HUDEP-2 (cell line): ENCODE measurements around the gene HOXD4.
A peak's percentile ranks its signal among the peaks of the same experiment; 100 is the strongest.

Source experiments
- DNase-seq, 76 experiments: peaks; one replicate each; lab custom pipeline; 2025; ENCODE audit not compliant: unreplicated experiment in 76 of 76; lab: John Stamatoyannopoulos, UW

The HOXD4 gene

GRCh38 chr2:176139661-176140512 is 11.5 kb upstream of the HOXD4 start:
- no peak for DNase-seq

GRCh38 chr2:176140513-176141317 is 10.6 kb upstream of the HOXD4 start:
- DNase-seq, result peak in 64 of 76 experiments; percentile 5 to 77 (median 47)

- no peak for DNase-seq
Observed at GRCh38 chr2:176142281-176142680, 9.1 kb upstream of the HOXD4 start.

GRCh38 chr2:176145085-176145969 is 6.0 kb upstream of the HOXD4 start:
- DNase-seq, result no peak

GRCh38 chr2:176146101-176146500 is 5.2 kb upstream of the HOXD4 start:
- no peak for DNase-seq

- no peak for DNase-seq
Observed at GRCh38 chr2:176146645-176147044, 4.7 kb upstream of the HOXD4 start.

GRCh38 chr2:176147210-176147799 is 4.0 kb upstream of the HOXD4 start:
- DNase-seq, result no peak

- DNase-seq, result no peak
Observed at GRCh38 chr2:176147800-176148496, 3.4 kb upstream of the HOXD4 start.

- DNase-seq, result no peak
Observed at GRCh38 chr2:176148751-176149421, 2.5 kb upstream of the HOXD4 start.

- DNase-seq, result no peak
Observed at GRCh38 chr2:176149481-176149938, 1.8 kb upstream of the HOXD4 start.

- DNase-seq, result no peak
Observed at GRCh38 chr2:176149939-176150583, 1.3 kb upstream of the HOXD4 start.

GRCh38 chr2:176150584-176151441 is 537 bp upstream of the HOXD4 start:
- no peak for DNase-seq

GRCh38 chr2:176152350-176153181 is 1.2 kb downstream of the HOXD4 start:
- no peak for DNase-seq

- DNase-seq, result no peak
Observed at GRCh38 chr2:176154576-176155252, 3.4 kb downstream of the HOXD4 start.

GRCh38 chr2:176155356-176156044 is 4.2 kb downstream of the HOXD4 start:
- DNase-seq, result no peak

- no peak for DNase-seq
Observed at GRCh38 chr2:176156301-176156806, 5.0 kb downstream of the HOXD4 start.
